GM18873 (cell line): ENCODE data around the gene OLFML2B.
A peak's percentile ranks its signal among the peaks of the same experiment; 100 is the strongest.
"Not testable (repeated sequence)": the region's sequence is repeated elsewhere in the genome, so short reads cannot be mapped to it uniquely, and the experiment has no call there.

Experiments used
- ATAC-seq: cut with Tn5 transposase; IDR thresholded peaks from one replicate; pipeline ENCODE4 v1.9.1; 2021; ENCODE audit warnings: mild to moderate bottlenecking, moderate library complexity, moderate number of reproducible peaks; ENCODE audit not compliant: unreplicated experiment, low FRiP score

The OLFML2B gene

DNA sequence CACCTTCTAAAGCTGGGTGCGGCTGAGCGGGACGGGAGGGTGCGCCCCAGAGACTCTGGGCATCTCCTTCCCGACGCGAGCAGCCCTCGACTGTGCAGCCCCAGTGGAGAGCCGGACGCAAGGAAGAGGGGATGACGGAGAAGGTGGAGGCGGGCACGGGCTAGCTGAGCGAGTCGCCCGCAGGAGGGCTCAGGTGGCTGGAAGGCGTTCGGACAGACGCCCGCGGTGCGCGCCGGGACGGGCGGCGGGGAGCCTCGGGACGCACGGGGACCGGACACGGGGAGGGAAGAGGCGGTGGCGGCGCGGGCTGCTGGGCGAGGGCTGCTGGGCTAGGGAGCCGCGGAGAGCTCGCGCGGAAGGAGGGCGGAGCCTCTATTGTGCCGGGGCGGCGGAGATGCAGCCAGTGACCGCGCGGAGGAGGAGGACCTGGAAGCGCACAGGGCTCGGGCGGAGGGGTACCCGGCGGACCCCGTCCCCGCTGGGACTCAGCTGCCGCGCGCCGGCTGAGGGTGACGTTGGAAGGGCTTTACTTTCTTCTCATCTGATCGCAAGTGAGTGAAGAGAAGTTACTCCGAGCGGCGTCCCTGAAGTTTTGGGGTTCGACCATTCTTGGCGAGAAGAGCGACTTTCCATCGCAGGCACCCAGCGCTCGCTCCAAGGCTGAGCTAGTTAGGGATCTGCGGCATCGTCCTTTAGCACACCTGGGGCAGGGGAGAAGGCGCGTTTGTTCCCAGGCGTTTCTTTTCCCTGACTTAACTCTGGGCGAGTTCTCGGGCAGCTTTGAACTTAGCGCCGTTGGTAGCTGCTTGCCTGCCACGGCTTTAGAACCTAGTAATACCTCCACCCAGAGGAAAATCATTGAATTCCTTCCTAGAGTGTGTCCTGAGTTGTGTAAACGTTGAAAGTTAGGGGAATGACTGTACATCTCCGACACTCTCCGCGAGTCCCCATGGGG is at the start of gene OLFML2B:
OLFML2B (minus strand) TSS at position 323 of the 955 bp plus-strand sequence. CDS start 439 bp downstream, outside the sequence.
- no peak for ATAC-seq

DNA sequence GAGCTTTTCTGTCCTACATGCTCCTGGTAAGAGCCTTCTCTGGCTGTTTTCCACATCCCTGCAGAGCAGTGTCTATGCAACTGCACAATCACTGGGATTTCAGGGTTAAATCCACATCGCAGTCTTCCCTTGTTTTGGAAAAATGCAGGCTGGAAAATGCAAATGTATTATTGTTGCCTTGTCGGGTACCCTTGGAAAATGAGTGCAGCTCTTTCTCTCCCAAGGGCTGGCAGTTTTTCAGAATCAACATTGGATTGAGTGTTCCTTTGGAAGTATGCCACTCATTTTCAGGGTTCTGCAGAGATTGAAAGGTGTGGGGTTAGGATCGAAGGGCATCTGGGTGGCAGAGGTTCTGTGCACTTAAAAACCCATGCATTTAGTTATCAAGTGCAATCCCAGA is 49.1 kb upstream of the OLFML2B start:
- ATAC-seq: no peak

DNA sequence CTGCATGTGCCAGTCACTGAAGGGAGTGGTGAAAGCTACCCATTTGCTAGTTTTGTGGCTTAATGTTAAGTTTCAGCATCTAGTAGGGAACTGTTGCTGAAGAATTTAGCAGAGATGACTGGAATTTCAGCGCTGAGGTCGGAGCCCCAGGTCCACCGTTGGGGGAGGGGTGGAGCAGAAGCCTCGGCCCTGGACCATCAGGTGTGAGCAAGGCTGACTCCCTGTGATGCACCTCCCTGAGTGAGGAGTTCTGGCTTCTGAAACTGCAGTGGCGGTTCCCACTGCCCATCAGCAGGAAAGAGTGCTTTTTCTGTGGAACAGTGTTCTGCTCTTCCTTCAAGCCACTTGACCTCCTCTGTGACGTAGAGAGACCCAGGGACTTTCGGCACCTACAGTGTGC is 47.2 kb upstream of the OLFML2B start:
- ATAC-seq: no peak

DNA sequence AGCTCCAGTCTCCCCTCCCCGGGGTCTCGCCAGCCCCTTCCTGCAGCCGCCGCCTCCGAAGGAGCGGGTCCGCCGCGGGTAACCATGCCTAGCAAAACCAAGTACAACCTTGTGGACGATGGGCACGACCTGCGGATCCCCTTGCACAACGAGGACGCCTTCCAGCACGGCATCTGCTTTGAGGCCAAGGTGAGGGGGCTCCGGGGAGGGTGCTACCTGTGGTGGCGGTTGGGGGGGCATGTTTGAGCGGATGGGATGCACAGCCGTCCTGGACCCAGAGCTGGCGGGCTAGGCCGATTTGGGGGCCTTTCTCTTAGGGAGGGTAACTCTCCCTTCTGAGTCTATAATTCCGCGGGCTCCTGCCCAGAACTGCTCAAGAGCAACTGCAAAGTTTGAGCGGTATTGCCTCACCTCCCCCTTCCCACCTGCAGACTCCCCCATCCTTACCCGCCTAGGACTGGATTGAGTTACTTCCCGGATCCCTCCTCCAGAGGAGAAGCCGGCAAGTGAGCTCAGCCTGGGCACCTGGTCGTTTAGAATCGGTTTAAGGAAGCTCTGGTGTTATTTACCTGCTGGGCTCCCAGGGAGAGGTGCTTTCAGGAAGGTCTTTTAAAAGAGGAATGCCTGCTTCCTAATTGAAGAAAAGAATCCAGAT is 46.6 kb upstream of the OLFML2B start:
- ATAC-seq: no peak

- ATAC-seq: peak; percentile 73
Observed at GRCh38 chr1:162069334-162070093, 45.8 kb upstream of the OLFML2B start, which contains the start of gene NOS1AP. Gene NOS1AP, plus strand, starts transcription at chr1:162069691. Its CDS starts 487 bp downstream, at chr1:162070178.

- no peak for ATAC-seq
Observed at GRCh38 chr1:162068301-162068700, 44.6 kb upstream of the OLFML2B start.

GRCh38 chr1:162067466-162067865 is 43.8 kb upstream of the OLFML2B start:
- no peak for ATAC-seq

DNA sequence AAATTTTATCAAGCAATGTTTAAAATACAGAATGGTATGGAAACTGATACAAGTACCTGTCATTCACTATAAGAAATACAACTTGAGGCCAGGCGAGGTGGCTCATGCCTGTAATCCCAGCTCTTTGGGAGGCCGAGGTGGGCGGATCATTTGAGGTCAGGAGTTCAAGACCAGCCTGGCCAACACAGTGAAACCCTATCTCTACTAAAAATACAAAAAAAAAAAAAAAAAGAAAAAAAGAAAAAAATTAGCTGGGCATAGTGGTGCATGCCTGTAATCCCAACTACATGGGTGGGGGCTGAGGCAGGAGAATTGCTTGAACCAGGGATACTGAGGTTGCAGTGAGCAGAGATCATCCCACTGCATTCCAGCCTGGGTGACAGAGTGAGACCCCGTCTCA is 43.2 kb upstream of the OLFML2B start:
- ATAC-seq: not testable (repeated sequence)

GRCh38 chr1:162065016-162065415 is 41.3 kb upstream of the OLFML2B start:
- ATAC-seq: no peak

GRCh38 chr1:162062542-162063015 is 38.9 kb upstream of the OLFML2B start:
- ATAC-seq: no peak

- ATAC-seq: no peak
Observed at GRCh38 chr1:162060314-162060713, 36.6 kb upstream of the OLFML2B start.

DNA sequence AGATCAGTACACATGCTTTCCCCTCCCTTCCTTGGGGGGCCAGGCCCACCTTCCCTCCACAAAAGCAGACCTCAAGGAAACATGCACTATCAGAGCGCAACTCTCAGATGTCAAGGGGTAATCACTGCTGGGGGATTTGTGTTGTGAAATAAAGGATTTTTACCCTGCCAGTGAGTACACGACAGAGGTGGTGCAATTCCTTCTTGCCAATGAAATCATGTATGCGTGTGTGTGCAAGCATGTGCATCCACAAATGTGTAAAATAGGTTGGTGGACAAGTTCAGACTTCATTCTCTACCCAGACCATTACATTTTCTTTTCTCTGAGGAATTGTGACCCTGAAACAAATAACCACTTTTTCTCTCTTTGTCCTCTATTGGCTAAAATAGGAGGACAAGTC is 36.1 kb upstream of the OLFML2B start:
- no peak for ATAC-seq

- no peak for ATAC-seq
Observed at GRCh38 chr1:162056579-162056978, 32.9 kb upstream of the OLFML2B start.

DNA sequence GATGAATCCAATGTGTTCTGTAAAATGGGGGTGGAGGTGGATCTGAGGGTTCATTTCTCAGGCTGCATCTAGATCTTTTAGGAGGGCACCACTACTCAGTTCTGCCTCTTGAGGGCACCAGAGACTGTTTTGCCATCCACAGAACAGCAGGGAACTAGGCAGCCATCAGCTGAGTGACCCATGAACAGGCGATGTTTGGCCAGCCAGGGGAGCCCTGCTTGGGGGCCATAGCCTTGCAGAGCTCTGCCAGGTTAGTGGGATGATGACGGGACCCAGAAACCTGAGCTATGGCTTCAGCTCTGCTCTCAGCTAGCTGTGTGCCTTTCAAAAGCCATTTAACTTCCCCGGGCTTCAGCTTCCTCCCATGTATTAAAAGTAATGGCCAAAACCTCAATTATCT is 32.4 kb upstream of the OLFML2B start:
- ATAC-seq: peak; percentile 43

- ATAC-seq: no peak
Observed at GRCh38 chr1:162055062-162055461, 31.4 kb upstream of the OLFML2B start.

- not testable (repeated sequence) for ATAC-seq
Observed at GRCh38 chr1:162053949-162054348, 30.3 kb upstream of the OLFML2B start.

DNA sequence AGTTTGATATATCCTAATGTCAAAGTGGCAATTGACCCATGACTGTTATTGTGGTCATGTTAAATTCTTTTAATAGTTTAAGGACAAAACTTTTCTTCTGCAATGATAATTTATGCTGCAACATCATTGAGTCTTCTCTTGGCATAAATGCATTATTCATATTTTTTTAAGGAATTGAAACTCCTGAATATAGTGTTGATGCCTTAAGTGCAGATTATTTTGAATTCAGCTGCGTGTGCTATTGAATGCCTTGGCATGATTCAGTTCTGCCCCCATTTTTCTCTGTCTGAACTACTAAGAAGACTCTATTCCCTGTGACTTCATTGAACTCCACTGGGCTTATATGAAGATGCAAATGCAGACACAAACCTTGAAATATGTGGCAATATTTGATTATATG is 23.3 kb upstream of the OLFML2B start:
- ATAC-seq: no peak

- no peak for ATAC-seq
Observed at GRCh38 chr1:162042361-162042760, 18.7 kb upstream of the OLFML2B start.

- ATAC-seq: no peak
Observed at GRCh38 chr1:162040657-162041056, 17.0 kb upstream of the OLFML2B start.

GRCh38 chr1:162040001-162040400 is 16.3 kb upstream of the OLFML2B start:
- no peak for ATAC-seq

GRCh38 chr1:162038624-162039023 is 15.0 kb upstream of the OLFML2B start:
- ATAC-seq: no peak
